Activated CD8-positive, alpha-beta memory T cell treated with anti-CD3 and anti-CD28 coated beads, Interleukin-2, amount 50 U/mL, for 1 hour (primary cell): ENCODE measurements around the gene KIAA1671.
"Not testable (repeated sequence)": the region's sequence is repeated elsewhere in the genome, so short reads cannot be mapped to it uniquely, and the experiment has no call there.

Source experiments
- DNase-seq: peaks from one replicate; pipeline ENCODE4 v3.0.0-alpha.2; 2020; ENCODE audit errors: extremely low read depth

Gene KIAA1671

GRCh38 chr22:25172153-25172552 is 219.6 kb downstream of the KIAA1671 start:
- no peak for DNase-seq

GRCh38 chr22:25174156-25174887 is 221.8 kb downstream of the KIAA1671 start:
- no peak for DNase-seq

GRCh38 chr22:25174888-25175411 is 222.4 kb downstream of the KIAA1671 start:
- no peak for DNase-seq

GRCh38 chr22:25176175-25176574 is 223.7 kb downstream of the KIAA1671 start:
- no peak for DNase-seq

GRCh38 chr22:25176799-25177198 is 224.3 kb downstream of the KIAA1671 start:
- DNase-seq = no peak

- no peak for DNase-seq
These were observed 224.7 kb downstream of the KIAA1671 start for GRCh38 chr22:25177226-25177625.

- no peak for DNase-seq
These were observed 225.4 kb downstream of the KIAA1671 start for GRCh38 chr22:25177895-25178294.

GRCh38 chr22:25178348-25178747 is 225.8 kb downstream of the KIAA1671 start:
- not testable (repeated sequence) for DNase-seq

- DNase-seq = not testable (repeated sequence)
These were observed 226.5 kb downstream of the KIAA1671 start for GRCh38 chr22:25178869-25179631.

GRCh38 chr22:25182131-25183110 is 229.9 kb downstream of the KIAA1671 start:
- DNase-seq = no peak

GRCh38 chr22:25183949-25184619 is 231.6 kb downstream of the KIAA1671 start:
- DNase-seq = no peak

- no peak for DNase-seq
These were observed 233.6 kb downstream of the KIAA1671 start for GRCh38 chr22:25186140-25186539.

GRCh38 chr22:25187469-25187868 is 235.0 kb downstream of the KIAA1671 start:
- DNase-seq = no peak

GRCh38 chr22:25192406-25192805 is 239.9 kb downstream of the KIAA1671 start:
- DNase-seq = no peak

GRCh38 chr22:25193130-25193529 is 240.6 kb downstream of the KIAA1671 start:
- no peak for DNase-seq

- DNase-seq = no peak
These were observed 241.0 kb downstream of the KIAA1671 start for GRCh38 chr22:25193548-25193947.

- DNase-seq = no peak
These were observed 243.8 kb downstream of the KIAA1671 start for GRCh38 chr22:25196326-25196725.

GRCh38 chr22:25197340-25197739 is 244.8 kb downstream of the KIAA1671 start:
- DNase-seq = no peak

- no peak for DNase-seq
These were observed 247.4 kb downstream of the KIAA1671 start, which contains the start of gene CRYBB3 for GRCh38 chr22:25199731-25200520. Gene CRYBB3 (plus strand): TSS chr22:25199858. CDS start chr22:25201397, 1,539 bp downstream.

GRCh38 chr22:25200967-25201366 is 248.5 kb downstream of the KIAA1671 start:
- no peak for DNase-seq
